HepG2 (cell line): ENCODE measurements around the gene BAZ1A.

ENCODE experiments used
- ARNT ChIP-seq: fragments of 450-650 bp; IDR thresholded peaks from 2 replicates; pipeline ENCODE4 v1.6.1; 2017
- EZH2 ChIP-seq: conservative IDR thresholded peaks from 2 replicates; pipeline ENCODE4 v1.6.1; 2012; ENCODE audit warnings: mild to moderate bottlenecking, low read depth, low read length, moderate library complexity
- GTF3A ChIP-seq: sonication (generic); formaldehyde crosslinking; conservative IDR thresholded peaks from 2 replicates; pipeline ENCODE4 v1.4.0; 2020; ENCODE audit warnings: mild to moderate bottlenecking, missing genetic modification reagents
- NFYB ChIP-seq: sonication (generic); formaldehyde crosslinking; IDR thresholded peaks from 2 replicates; pipeline ENCODE4 v1.4.0; 2020; ENCODE audit warnings: missing genetic modification reagents
- SKIL ChIP-seq: sonication (generic); formaldehyde crosslinking; IDR thresholded peaks from 2 replicates; pipeline ENCODE4 v1.8.0; 2022; ENCODE audit warnings: missing genetic modification reagents, mild to moderate bottlenecking, moderate library complexity, borderline replicate concordance
- TAF1 ChIP-seq: sonication (generic); formaldehyde crosslinking; IDR thresholded peaks from 2 replicates; pipeline ENCODE4 v1.4.0; 2020; ENCODE audit warnings: missing genetic modification reagents
- ZNF256 ChIP-seq: sonication (generic); formaldehyde crosslinking; conservative IDR thresholded peaks from 2 replicates; pipeline ENCODE4 v1.4.0; 2020; ENCODE audit warnings: missing genetic modification reagents
- ZNF354B ChIP-seq: sonication (generic); formaldehyde crosslinking; IDR thresholded peaks from 2 replicates; pipeline ENCODE4 v1.8.0; 2022; ENCODE audit warnings: mild to moderate bottlenecking, missing genetic modification reagents

DNA sequence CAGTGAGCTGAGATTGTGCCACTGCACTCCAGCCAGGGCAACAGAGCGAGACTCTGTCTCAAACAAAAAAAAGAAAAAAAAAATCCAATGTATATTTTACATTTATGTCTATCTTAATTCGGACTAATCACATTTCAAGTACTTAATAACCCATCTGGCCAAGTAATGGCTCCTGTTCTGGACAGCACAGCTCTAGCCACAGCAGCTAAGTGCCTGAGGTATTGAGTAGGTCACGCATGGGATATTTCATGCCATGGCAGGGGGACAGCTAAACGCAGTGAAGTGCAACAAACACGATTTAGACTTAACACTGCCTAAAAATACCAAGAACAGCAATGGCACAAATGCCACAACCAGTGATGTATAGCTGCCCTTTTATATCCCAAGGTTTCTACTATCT is 8.0 kb downstream of the BAZ1A start:
- TF ChIP-seq GTF3A (CRISPR knock-in tag) (no peak), EZH2 (no peak), ZNF354B (no peak), SKIL (CRISPR knock-in tag) (no peak), TAF1 (no peak), NFYB (CRISPR knock-in tag) (no peak), ZNF256 (CRISPR knock-in tag) (no peak), ARNT (no peak)
